SK-N-SH treated with all-trans-retinoic acid at 6 μM for 48 hours (cell line): Measurements from ENCODE around the gene TSPYL6.

ENCODE experiments used
- OSR1 ChIP-seq: fragments of 250-450 bp; sonication (Bioruptor Pico); IDR thresholded peaks from 2 replicates; pipeline ENCODE4 v1.8.0; 2022; ENCODE audit warnings: moderate library complexity, mild to moderate bottlenecking, inconsistent platforms
- TCF4 ChIP-seq: fragments of 250-450 bp; sonication (Bioruptor Pico); IDR thresholded peaks from 2 replicates; pipeline ENCODE4 v1.8.0; 2021; ENCODE audit warnings: mild to moderate bottlenecking, moderate library complexity, borderline replicate concordance
- ZC3H10 ChIP-seq: fragments of 250-450 bp; sonication (Bioruptor Pico); IDR thresholded peaks from 2 replicates; pipeline ENCODE4 v1.5.1; 2021; ENCODE audit warnings: mild to moderate bottlenecking, moderate library complexity
- ZNF70 ChIP-seq: fragments of 450-650 bp; formaldehyde crosslinking; IDR thresholded peaks from 2 replicates; pipeline ENCODE4 v1.5.0; 2020; ENCODE audit warnings: mild to moderate bottlenecking, moderate library complexity

DNA sequence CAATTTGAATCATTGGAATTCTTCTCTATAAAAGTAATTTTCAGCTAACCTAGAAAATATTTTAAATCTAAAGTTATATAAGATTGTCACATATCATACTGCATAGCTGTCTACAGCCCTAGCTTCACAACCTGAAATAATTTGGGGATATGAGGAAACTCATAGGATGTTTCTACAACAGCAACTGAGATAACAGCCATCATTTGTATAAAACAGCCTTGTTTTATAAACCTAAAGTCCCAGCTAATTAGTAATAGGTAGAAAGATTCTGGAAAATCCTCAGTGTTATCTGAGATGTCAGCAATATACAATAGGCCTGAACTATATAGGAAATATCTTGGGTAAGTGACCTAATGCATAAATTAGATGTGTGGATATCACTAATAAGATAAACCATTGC lies 47.6 kb upstream of the TSPYL6 start:
- no peak for TF ChIP-seq ZC3H10
- TF ChIP-seq TCF4: no peak
- TF ChIP-seq OSR1 (CRISPR knock-in tag): no peak
- no peak for TF ChIP-seq ZNF70 (CRISPR knock-in tag)
